Measurements from ENCODE around the gene SETMAR.

Gene SETMAR

GRCh38 chr3:4351164-4351855 is 48.1 kb downstream of the SETMAR start:
- TF ChIP-seq CTCF (IDR thresholded peaks at IDR 0.05; ENCODE audit: low read depth, low read length) = no peak
- H3K4me3 ChIP-seq (ENCODE audit: low read depth, low read length) = peak overlapping the region; percentile 48

DNA sequence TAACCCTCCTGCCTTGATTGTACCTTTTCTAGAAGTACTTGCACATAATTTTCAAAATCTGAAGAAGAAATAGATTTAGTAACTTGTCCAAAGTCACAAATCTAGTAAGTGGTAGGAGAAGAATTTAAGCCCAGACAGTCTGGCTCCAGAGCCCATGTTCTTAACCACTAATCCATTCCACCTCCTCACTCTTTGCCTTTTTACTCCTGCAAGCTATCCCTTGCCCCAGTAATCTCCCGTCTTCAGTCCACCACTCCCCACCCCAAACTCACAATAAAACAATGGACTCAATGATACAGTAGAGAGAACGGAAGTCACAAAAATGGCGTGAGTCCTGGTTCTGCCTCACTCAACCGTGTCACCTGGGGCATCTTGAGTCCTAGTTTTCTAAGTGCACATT is 48.7 kb downstream of the SETMAR start:
- no peak for TF ChIP-seq CTCF (IDR thresholded peaks at IDR 0.05; ENCODE audit: low read depth, low read length)
- no peak overlapping the region for H3K4me3 ChIP-seq (ENCODE audit: low read depth, low read length)

DNA sequence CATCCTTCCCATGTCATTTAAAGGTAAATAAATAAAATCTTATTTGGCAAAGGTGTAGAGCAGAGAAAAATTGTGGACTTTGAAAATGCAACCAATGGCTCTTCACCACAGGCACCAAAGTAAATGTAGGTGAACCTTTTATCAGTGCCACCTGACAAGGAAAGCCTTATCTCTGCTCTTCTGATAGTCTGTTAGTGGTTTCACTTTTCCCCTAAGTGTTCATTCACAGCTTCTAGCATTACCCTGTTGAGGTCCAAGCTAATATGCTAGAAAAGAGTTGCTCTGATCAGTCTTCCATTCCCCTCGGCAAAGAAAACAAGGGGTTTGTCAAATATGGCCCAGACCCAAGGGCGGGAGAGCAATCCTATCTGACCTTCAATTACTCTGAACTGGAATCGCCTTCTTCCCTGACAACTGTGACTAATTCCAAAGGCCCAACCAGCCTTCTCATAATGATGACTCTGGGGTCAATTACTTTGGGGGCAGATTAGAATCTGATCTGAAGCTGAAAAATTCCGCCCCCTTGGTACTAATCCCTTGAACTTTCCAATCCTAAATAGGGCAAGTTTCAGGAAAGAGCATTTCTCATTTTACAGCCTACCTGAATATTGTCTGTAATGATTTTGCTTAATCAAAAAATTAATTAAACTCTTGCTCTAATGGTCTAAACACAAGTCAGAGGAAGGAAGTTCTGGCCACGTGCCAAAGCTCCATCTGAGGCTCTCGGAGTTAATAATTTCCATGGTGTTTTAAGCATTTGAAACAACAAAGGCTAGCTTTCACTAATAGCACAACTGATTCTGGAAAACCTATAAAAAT is 52.4 kb downstream of the SETMAR start:
- no peak overlapping the region for H3K4me3 ChIP-seq (ENCODE audit: low read depth, low read length)
- no peak for TF ChIP-seq CTCF (IDR thresholded peaks at IDR 0.05; ENCODE audit: low read depth, low read length)

- TF ChIP-seq CTCF (IDR thresholded peaks at IDR 0.05; ENCODE audit: low read depth, low read length) = no peak
- H3K4me3 ChIP-seq (ENCODE audit: low read depth, low read length) = no peak overlapping the region
Observed at GRCh38 chr3:4356220-4356540, 53.0 kb downstream of the SETMAR start.

GRCh38 chr3:4356546-4357410 is 53.6 kb downstream of the SETMAR start:
- no peak for TF ChIP-seq CTCF (IDR thresholded peaks at IDR 0.05; ENCODE audit: low read depth, low read length)
- no peak overlapping the region for H3K4me3 ChIP-seq (ENCODE audit: low read depth, low read length)

GRCh38 chr3:4358273-4358672 is 55.1 kb downstream of the SETMAR start:
- 0 out of 2 replicates have a peak overlapping the region, but pooled peaks have one; percentile 12 for H3K4me3 ChIP-seq (ENCODE audit: low read depth, low read length)
- no peak for TF ChIP-seq CTCF (IDR thresholded peaks at IDR 0.05; ENCODE audit: low read depth, low read length)

All from WI38 (cell line).